GM12878 (cell line): ENCODE measurements around the gene SPATA16. TPM values are rescaled to one million over a fixed set of nuclear protein-coding genes. Genes with fewer than 3 reads are reported as not detected.

ENCODE experiments used
- ATAC-seq: fragments of 200-7000 bp; cut with Tn5 transposase; 3 replicates; pipeline ENCODE4 v1.9.1; 2020; ENCODE audit warnings: mild to moderate bottlenecking, moderate library complexity
- BruUV-seq: library from RNA; stranded (reverse); fragments of 400-500 nt; replicated peaks from 2 replicates; lab custom pipeline; 2021; lab: Mats Ljungman, UMichigan
- CTCF ChIA-PET: fragments of 300-600 bp; sonication (Branson Sonifier 250); formaldehyde crosslinking; extraction: SDS; loops from one replicate; lab custom pipeline; 2021; ENCODE audit warnings: inconsistent platforms; lab: Yijun Ruan, JAX
- POLR2A ChIA-PET: fragments of 350-600 bp; formaldehyde crosslinking; extraction: SDS; loops from one replicate; lab custom pipeline; 2021; ENCODE audit warnings: inconsistent platforms; lab: Charles Lee
- RAD21 ChIA-PET: fragments of 300-600 bp; sonication (Branson Sonifier 250); formaldehyde crosslinking; loops from one replicate; lab custom pipeline; 2023; ENCODE audit warnings: antibody characterized with exemption; ENCODE audit not compliant: unreplicated experiment; lab: Charles Lee
- SMC1A ChIA-PET: fragments of 300-600 bp; sonication (Branson Sonifier 250); formaldehyde crosslinking; loops from one replicate; lab custom pipeline; 2023; ENCODE audit not compliant: unreplicated experiment, uncharacterized antibody; lab: Charles Lee
- DNase-seq: peaks from one replicate; pipeline ENCODE4 v3.0.0-alpha.2; 2011; ENCODE audit warnings: low read depth, low spot score
- FAIRE-seq: peaks from 3 replicates; lab custom pipeline; 2011; peaks lifted over from hg19 to GRCh38; lab: Jason Lieb, UNC
- H2AFZ ChIP-seq: 2 replicates; pipeline ENCODE4 v1.6.0; 2011; ENCODE audit warnings: low read depth, low read length, control low read depth; ENCODE audit not compliant: control insufficient read depth
- H3K27ac ChIP-seq: 2 replicates; pipeline ENCODE4 v1.5.1; 2011; ENCODE audit warnings: control low read depth; ENCODE audit not compliant: control insufficient read depth, insufficient read depth
- H3K27me3 ChIP-seq, 2 experiments: replicated peaks in 1 of 2; 2 replicates each; pipeline versions ENCODE4 v1.6.0 to v1.6.1; 2011; ENCODE audit warnings: low read length in 1 of 2; ENCODE audit not compliant: control insufficient read depth in 2 of 2, insufficient read depth in 2 of 2
- H3K36me3 ChIP-seq, 2 experiments: 2 replicates each; pipeline ENCODE4 v1.5.1; 2011; ENCODE audit warnings: low read length in 1 of 2; ENCODE audit not compliant: control insufficient read depth in 2 of 2, insufficient read depth in 2 of 2
- H3K4me1 ChIP-seq: 2 replicates; pipeline ENCODE4 v1.6.1; 2011; ENCODE audit warnings: mild to moderate bottlenecking, low read length, moderate library complexity, mixed read lengths; ENCODE audit not compliant: control insufficient read depth, insufficient read depth
- H3K4me2 ChIP-seq: 2 replicates; pipeline ENCODE4 v1.6.0; 2011; ENCODE audit warnings: control low read depth; ENCODE audit not compliant: control insufficient read depth, insufficient read depth
- H3K4me3 ChIP-seq: fragments of 200-600 bp; sonication (generic); 2 replicates; pipeline ENCODE4 v1.5.1; 2016
- H3K79me2 ChIP-seq: 2 replicates; pipeline ENCODE4 v1.6.0; 2011; ENCODE audit warnings: low read length; ENCODE audit not compliant: control insufficient read depth, insufficient read depth
- H3K9ac ChIP-seq: 2 replicates; pipeline ENCODE4 v1.8.0; 2011; ENCODE audit warnings: low read length, control low read depth, mixed read lengths; ENCODE audit not compliant: control insufficient read depth, insufficient read depth
- H3K9me3 ChIP-seq: replicated peaks from 3 replicates; pipeline ENCODE4 v1.5.1; 2011; ENCODE audit warnings: mild to moderate bottlenecking, low read length; ENCODE audit not compliant: control insufficient read depth, insufficient read depth
- H4K20me1 ChIP-seq: 2 replicates; pipeline ENCODE4 v1.6.0; 2011; ENCODE audit not compliant: control insufficient read depth, insufficient read depth
- DPF2 ChIP-seq: fragments of 450-650 bp; IDR thresholded peaks from 2 replicates; pipeline ENCODE4 v1.6.1; 2017; ENCODE audit warnings: mild to moderate bottlenecking
- EGR1 ChIP-seq, 2 experiments: IDR thresholded peaks; 1 replicate in 1 of 2; 2 replicates in 1 of 2; pipeline ENCODE4 v1.6.1; 2011 to 2012; ENCODE audit warnings: low read depth in 2 of 2, low read length in 2 of 2, borderline replicate concordance in 1 of 2, mild to moderate bottlenecking in 1 of 2, moderate library complexity in 1 of 2
- FOS ChIP-seq: IDR thresholded peaks from 3 replicates; pipeline ENCODE4 v1.6.1; 2011; ENCODE audit warnings: borderline replicate concordance; ENCODE audit not compliant: insufficient read length; ENCODE audit errors: extremely low read depth
- KAT2A ChIP-seq: conservative IDR thresholded peaks from 2 replicates; pipeline ENCODE4 v1.6.1; 2011; ENCODE audit warnings: low read depth, low read length; ENCODE audit not compliant: control insufficient read depth
- MYB ChIP-seq: fragments of 150-350 bp; IDR thresholded peaks from 2 replicates; pipeline ENCODE4 v1.6.1; 2014; ENCODE audit warnings: mild to moderate bottlenecking, low read depth, low read length, borderline replicate concordance
- NFIC ChIP-seq: IDR thresholded peaks from 2 replicates; pipeline ENCODE4 v1.6.1; 2012; ENCODE audit warnings: low read depth, mild to moderate bottlenecking, inconsistent platforms, low read length, moderate library complexity
- NRF1 ChIP-seq: conservative IDR thresholded peaks from 2 replicates; pipeline ENCODE4 v1.6.1; 2011; ENCODE audit warnings: mild to moderate bottlenecking, low read depth, low read length, improper control_type of control experiment
- POU2F2 ChIP-seq: IDR thresholded peaks from 3 replicates; pipeline ENCODE4 v1.6.1; 2011; ENCODE audit warnings: low read depth, mild to moderate bottlenecking, low read length, borderline replicate concordance
- RELA ChIP-seq: fragments of 450-650 bp; IDR thresholded peaks from 2 replicates; pipeline ENCODE4 v1.8.0; 2014; ENCODE audit warnings: borderline replicate concordance; ENCODE audit not compliant: partially characterized antibody
- SREBF1 ChIP-seq: IDR thresholded peaks from 2 replicates; pipeline ENCODE4 v1.6.1; 2012; ENCODE audit warnings: mild to moderate bottlenecking, low read length
- WGBS: methylation state at CpG from one replicate; pipeline ENCODE4 v1.1.6; 2016; ENCODE audit warnings: low lambda C conversion rate; ENCODE audit not compliant: insufficient replicate concordance, insufficient coverage; ENCODE audit errors: missing lambda C conversion rate; 5-methylcytosine and 5-hydroxymethylcytosine counted together
- in situ Hi-C: fragments of 300-500 bp; cut with MboI; formaldehyde crosslinking; loops from 9 replicates; pipeline ENCODE4 v1.14.3; 2018; ENCODE audit warnings: mixed read lengths
- intact Hi-C: fragments of 100-400 bp; cut with micrococcal nuclease; formaldehyde crosslinking; loops from one replicate; pipeline ENCODE4 v1.14.2; 2022; ENCODE audit not compliant: unreplicated experiment
- polyA plus RNA-seq, 11 experiments: library from polyadenylated mRNA; depleted of rRNA in 4 of 11; unstranded in 6 of 11; stranded (reverse) in 5 of 11; fragments of >200 nt; fragmentation: Nextera tagmentation in 4 of 11; fragmentation: Illumina TruSeq in 1 of 11; extraction: Ambion mirVana in 4 of 11; extraction: Trizol in 1 of 11; gene quantifications; 1 replicate in 1 of 11; 2 replicates in 10 of 11; pipeline versions ENCODE4 v1.2.1 to v1.2.3, GENCODE V29; 2011 to 2016; ENCODE audit warnings: inconsistent platforms in 2 of 11, missing spikeins in 2 of 11, low read depth in 1 of 11
- total RNA-seq, 4 experiments: library from RNA; depleted of rRNA in 3 of 4; stranded (reverse); fragments of >200 nt in 3 of 4; fragmentation: Illumina TruSeq in 1 of 4; extraction: Trizol in 1 of 4; gene quantifications; 2 replicates each; pipeline versions ENCODE4 v1.2.1 to v1.2.3, GENCODE V29; 2013 to 2021
- TF ChIP-seq, protein P1 (sequence below): fragments of 450-650 bp; IDR thresholded peaks from 2 replicates; pipeline ENCODE4 v1.6.1; 2017; ENCODE audit warnings: antibody characterized with exemption, mild to moderate bottlenecking, moderate library complexity

The SPATA16 gene
- total and polyA plus RNA-seq, 10 of the 15 experiments (the other 5 are each of a cell fraction or from before 2014, with no cell fraction given): 0.04 TPM; not detected in 9

DNA sequence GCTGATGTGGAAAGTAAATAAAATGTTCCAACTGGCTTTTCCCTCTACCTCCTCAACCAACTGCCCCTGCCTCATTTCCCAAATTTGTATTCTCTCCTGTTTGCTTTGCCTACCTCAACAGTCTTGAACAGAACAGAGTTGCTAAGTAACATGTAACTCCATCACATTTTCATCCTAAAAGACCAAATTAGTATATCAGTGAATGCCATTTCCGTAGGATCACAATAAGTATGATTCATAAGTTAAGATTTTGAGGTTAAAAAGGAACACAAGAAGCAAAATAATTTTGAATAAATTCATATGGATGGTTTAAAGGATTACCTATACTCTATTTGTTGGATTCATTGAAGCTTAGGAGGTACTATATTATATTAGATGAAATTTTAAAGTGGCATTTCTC lies 235.6 kb downstream of the SPATA16 start:
- no peak for ATAC-seq
- Histone ChIP-seq H3K79me2 (no peaks in the 10 kb centered on the region), H3K27me3 (peaks cover 0 to 2% of the 10 kb centered on the region in 2 experiments; a peak in 3 of 4 replicates), H3K4me1 (no peaks in the 10 kb centered on the region), H3K27ac (no peak overlapping the region), H3K36me3 (no peaks in the 10 kb centered on the region), H3K9me3 (no peaks in the 10 kb centered on the region), H3K9ac (no peak overlapping the region), H4K20me1 (no peaks in the 10 kb centered on the region), H3K4me3 (no peak overlapping the region), H2AFZ (no peak overlapping the region), H3K4me2 (no peak overlapping the region)
- ChIA-PET RAD21 (no interaction called here), CTCF (no interaction called here), SMC1A (no interaction called here), POLR2A (no interaction called here)
- in situ Hi-C loops (no loop called here), intact Hi-C loops (no loop called here)
- TF ChIP-seq NRF1 (no peak), DPF2 (no peak), POU2F2 (no peak), MYB (no peak), RELA (no peak), FOS (no peak), KAT2A (no peak), EGR1 (IDR thresholded peaks at IDR 0.05; ENCODE audit: borderline replicate concordance in 1 of 2, low read depth in 2 of 2, low read length in 2 of 2) (no peak), SREBF1 (no peak), NFIC (no peak)
- TF ChIP-seq, protein P1, sequence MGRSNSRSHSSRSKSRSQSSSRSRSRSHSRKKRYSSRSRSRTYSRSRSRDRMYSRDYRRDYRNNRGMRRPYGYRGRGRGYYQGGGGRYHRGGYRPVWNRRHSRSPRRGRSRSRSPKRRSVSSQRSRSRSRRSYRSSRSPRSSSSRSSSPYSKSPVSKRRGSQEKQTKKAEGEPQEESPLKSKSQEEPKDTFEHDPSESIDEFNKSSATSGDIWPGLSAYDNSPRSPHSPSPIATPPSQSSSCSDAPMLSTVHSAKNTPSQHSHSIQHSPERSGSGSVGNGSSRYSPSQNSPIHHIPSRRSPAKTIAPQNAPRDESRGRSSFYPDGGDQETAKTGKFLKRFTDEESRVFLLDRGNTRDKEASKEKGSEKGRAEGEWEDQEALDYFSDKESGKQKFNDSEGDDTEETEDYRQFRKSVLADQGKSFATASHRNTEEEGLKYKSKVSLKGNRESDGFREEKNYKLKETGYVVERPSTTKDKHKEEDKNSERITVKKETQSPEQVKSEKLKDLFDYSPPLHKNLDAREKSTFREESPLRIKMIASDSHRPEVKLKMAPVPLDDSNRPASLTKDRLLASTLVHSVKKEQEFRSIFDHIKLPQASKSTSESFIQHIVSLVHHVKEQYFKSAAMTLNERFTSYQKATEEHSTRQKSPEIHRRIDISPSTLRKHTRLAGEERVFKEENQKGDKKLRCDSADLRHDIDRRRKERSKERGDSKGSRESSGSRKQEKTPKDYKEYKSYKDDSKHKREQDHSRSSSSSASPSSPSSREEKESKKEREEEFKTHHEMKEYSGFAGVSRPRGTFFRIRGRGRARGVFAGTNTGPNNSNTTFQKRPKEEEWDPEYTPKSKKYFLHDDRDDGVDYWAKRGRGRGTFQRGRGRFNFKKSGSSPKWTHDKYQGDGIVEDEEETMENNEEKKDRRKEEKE: no peak
- FAIRE-seq: no peak
- 37% methylated on average over 1 of the region's 1 CpG for WGBS
- DNase-seq: no peak
- no TSS peak for BruUV-seq
